ENCODE data around the gene CMTM5. TPM values are rescaled to one million over a fixed set of nuclear protein-coding genes. Genes with fewer than 3 reads are reported as not detected.

CMTM5 gene
- total RNA-seq, 1 experiment from 2014 or later: not detected

GRCh38 chr14:23403139-23403438 is 26.2 kb downstream of the CMTM5 start:
- H3K9me3 ChIP-seq (ENCODE audit: control insufficient read depth in 1 of 2, insufficient read depth in 1 of 2, low read depth in 1 of 2, low read length in 2 of 2): no peaks in the 10 kb centered on the region
- H3K9me2 ChIP-seq (ENCODE audit: insufficient read depth): no peaks in the 10 kb centered on the region
- H3K36me3 ChIP-seq (ENCODE audit: control insufficient read depth in 1 of 2, insufficient read depth in 2 of 2, low read length in 2 of 2): no peaks in the 10 kb centered on the region
- no peaks in the 10 kb centered on the region for H4K20me1 ChIP-seq (ENCODE audit: insufficient read depth)
- intact Hi-C loops (cut with micrococcal nuclease): no loop called here
- BruUV-seq (replicated peaks): no TSS peak
- DNase-seq (ENCODE audit: low read depth, low spot score): no peak
- H3K79me2 ChIP-seq (ENCODE audit: insufficient read depth, low read length): no peaks in the 10 kb centered on the region
- ChIA-PET RAD21 (ENCODE audit: low non-redundant PET in 1 of 2, low total read pairs in 2 of 2, uncharacterized antibody in 2 of 2, unreplicated experiment in 2 of 2) (no interaction called here), CTCF (no interaction called here), POLR2A (no interaction called here)
- H3K4me3 ChIP-seq (replicated peaks in 1 of 2; ENCODE audit: low read depth in 1 of 2, low read length in 2 of 2): no peak overlapping the region
- H3K27ac ChIP-seq (ENCODE audit: low read depth, low read length): no peak overlapping the region
- H3K4me1 ChIP-seq (ENCODE audit: control insufficient read depth in 1 of 2, insufficient read depth in 2 of 2, low read length in 2 of 2): no peaks in the 10 kb centered on the region
- no peak overlapping the region for H2AFZ ChIP-seq (ENCODE audit: low read depth, low read length, poor library complexity, severe bottlenecking)
- TF ChIP-seq ZFX (IDR thresholded peaks at IDR 0.05): no peak
- no peak overlapping the region for H3K9ac ChIP-seq (ENCODE audit: low read length)
- H3K4me2 ChIP-seq (ENCODE audit: low read length): no peak overlapping the region
- H3K27me3 ChIP-seq (ENCODE audit: insufficient read depth, low read length): peaks cover 26% of the 10 kb centered on the region; the same call in 1 of the 2 replicates
- no peak for ATAC-seq

DNA sequence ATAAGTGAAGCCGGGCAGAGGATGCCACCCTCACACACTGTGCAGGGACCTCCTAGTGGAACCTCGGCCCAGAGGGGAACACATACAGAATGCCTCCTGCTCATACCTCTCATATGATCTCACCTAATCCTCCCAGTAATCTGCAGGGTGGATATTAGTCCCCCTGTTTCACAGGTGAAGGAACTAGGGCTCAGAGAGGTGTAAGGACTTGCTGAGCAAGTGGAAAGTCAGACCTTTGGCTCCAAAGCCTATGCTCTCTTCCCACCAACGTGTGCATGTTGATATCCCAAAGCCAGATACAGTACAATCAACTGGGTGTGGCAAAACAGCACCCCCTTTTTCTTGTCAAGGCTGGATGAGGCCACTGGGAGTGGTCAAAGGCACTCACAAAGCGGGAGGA is 27.1 kb downstream of the CMTM5 start:
- ChIA-PET POLR2A (no interaction called here), RAD21 (ENCODE audit: low non-redundant PET in 1 of 2, low total read pairs in 2 of 2, uncharacterized antibody in 2 of 2, unreplicated experiment in 2 of 2) (no interaction called here), CTCF (no interaction called here)
- DNase-seq (ENCODE audit: low read depth, low spot score): no peak
- H4K20me1 ChIP-seq (ENCODE audit: insufficient read depth): no peaks in the 10 kb centered on the region
- no peaks in the 10 kb centered on the region for H3K9me3 ChIP-seq (ENCODE audit: control insufficient read depth in 1 of 2, insufficient read depth in 1 of 2, low read depth in 1 of 2, low read length in 2 of 2)
- H3K9ac ChIP-seq (ENCODE audit: low read length): no peak overlapping the region
- H3K36me3 ChIP-seq (ENCODE audit: control insufficient read depth in 1 of 2, insufficient read depth in 2 of 2, low read length in 2 of 2): no peaks in the 10 kb centered on the region
- no peaks in the 10 kb centered on the region for H3K4me1 ChIP-seq (ENCODE audit: control insufficient read depth in 1 of 2, insufficient read depth in 2 of 2, low read length in 2 of 2)
- no peaks in the 10 kb centered on the region for H3K9me2 ChIP-seq (ENCODE audit: insufficient read depth)
- ATAC-seq: no peak
- H3K4me3 ChIP-seq (replicated peaks in 1 of 2; ENCODE audit: low read depth in 1 of 2, low read length in 2 of 2): no peak overlapping the region
- no peaks in the 10 kb centered on the region for H3K79me2 ChIP-seq (ENCODE audit: insufficient read depth, low read length)
- H3K4me2 ChIP-seq (ENCODE audit: low read length): no peak overlapping the region
- BruUV-seq (replicated peaks): no TSS peak
- H2AFZ ChIP-seq (ENCODE audit: low read depth, low read length, poor library complexity, severe bottlenecking): no peak overlapping the region
- H3K27ac ChIP-seq (ENCODE audit: low read depth, low read length): no peak overlapping the region
- intact Hi-C loops (cut with micrococcal nuclease): no loop called here
- no peak for TF ChIP-seq CBX3 (IDR thresholded peaks at IDR 0.05; ENCODE audit: low read depth)
- no peak for TF ChIP-seq CEBPB (IDR thresholded peaks at IDR 0.05; ENCODE audit: low read depth)
- TF ChIP-seq RAD21 (IDR thresholded peaks at IDR 0.05; ENCODE audit: low read depth): no peak
- no peak for TF ChIP-seq SRF (IDR thresholded peaks at IDR 0.05; ENCODE audit: low read depth)
- no peak for TF ChIP-seq ZFX (IDR thresholded peaks at IDR 0.05)
- TF ChIP-seq, protein P1, sequence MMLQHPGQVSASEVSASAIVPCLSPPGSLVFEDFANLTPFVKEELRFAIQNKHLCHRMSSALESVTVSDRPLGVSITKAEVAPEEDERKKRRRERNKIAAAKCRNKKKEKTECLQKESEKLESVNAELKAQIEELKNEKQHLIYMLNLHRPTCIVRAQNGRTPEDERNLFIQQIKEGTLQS (IDR thresholded peaks at IDR 0.05): no peak
- no peak for TF ChIP-seq JUND (IDR thresholded peaks at IDR 0.05)
- no peak for TF ChIP-seq YY1 (IDR thresholded peaks at IDR 0.05; ENCODE audit: extremely low read depth, insufficient replicate concordance, low read depth, low read length)
- no peak for TF ChIP-seq POLR2A (IDR thresholded peaks at IDR 0.05; ENCODE audit: borderline replicate concordance, extremely low read depth, insufficient read depth, insufficient read length)
- no peak for TF ChIP-seq SP1 (IDR thresholded peaks at IDR 0.05; ENCODE audit: low read depth)
- TF ChIP-seq, protein P2, sequence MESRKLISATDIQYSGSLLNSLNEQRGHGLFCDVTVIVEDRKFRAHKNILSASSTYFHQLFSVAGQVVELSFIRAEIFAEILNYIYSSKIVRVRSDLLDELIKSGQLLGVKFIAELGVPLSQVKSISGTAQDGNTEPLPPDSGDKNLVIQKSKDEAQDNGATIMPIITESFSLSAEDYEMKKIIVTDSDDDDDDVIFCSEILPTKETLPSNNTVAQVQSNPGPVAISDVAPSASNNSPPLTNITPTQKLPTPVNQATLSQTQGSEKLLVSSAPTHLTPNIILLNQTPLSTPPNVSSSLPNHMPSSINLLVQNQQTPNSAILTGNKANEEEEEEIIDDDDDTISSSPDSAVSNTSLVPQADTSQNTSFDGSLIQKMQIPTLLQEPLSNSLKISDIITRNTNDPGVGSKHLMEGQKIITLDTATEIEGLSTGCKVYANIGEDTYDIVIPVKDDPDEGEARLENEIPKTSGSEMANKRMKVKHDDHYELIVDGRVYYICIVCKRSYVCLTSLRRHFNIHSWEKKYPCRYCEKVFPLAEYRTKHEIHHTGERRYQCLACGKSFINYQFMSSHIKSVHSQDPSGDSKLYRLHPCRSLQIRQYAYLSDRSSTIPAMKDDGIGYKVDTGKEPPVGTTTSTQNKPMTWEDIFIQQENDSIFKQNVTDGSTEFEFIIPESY (IDR thresholded peaks at IDR 0.05; ENCODE audit: extremely low read depth, insufficient replicate concordance, low read length): no peak
- TF ChIP-seq, protein P3, sequence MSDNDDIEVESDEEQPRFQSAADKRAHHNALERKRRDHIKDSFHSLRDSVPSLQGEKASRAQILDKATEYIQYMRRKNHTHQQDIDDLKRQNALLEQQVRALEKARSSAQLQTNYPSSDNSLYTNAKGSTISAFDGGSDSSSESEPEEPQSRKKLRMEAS (IDR thresholded peaks at IDR 0.05): no peak
- TF ChIP-seq CTCF (IDR thresholded peaks at IDR 0.05 in 2 of 3, conservative IDR thresholded peaks at IDR 0.05 in 1 of 3; ENCODE audit: borderline replicate concordance in 1 of 3, insufficient read depth in 1 of 3, low read depth in 2 of 3, low read length in 2 of 3): no peak
- no peak for TF ChIP-seq FOSL1 (IDR thresholded peaks at IDR 0.05; ENCODE audit: low read depth)
- TF ChIP-seq ZNF274 (IDR thresholded peaks at IDR 0.05; ENCODE audit: low read depth, low read length): no peak
- TF ChIP-seq EZH2 (IDR thresholded peaks at IDR 0.05): no peak
- peaks cover 26% of the 10 kb centered on the region; the same call in 1 of the 2 replicates for H3K27me3 ChIP-seq (ENCODE audit: insufficient read depth, low read length)

Data from HCT116 (cell line).